Measurements from ENCODE around the gene INPP4B.
"Not testable (repeated sequence)": the region's sequence is repeated elsewhere in the genome, so short reads cannot be mapped to it uniquely, and the experiment has no call there.

The INPP4B gene

DNA sequence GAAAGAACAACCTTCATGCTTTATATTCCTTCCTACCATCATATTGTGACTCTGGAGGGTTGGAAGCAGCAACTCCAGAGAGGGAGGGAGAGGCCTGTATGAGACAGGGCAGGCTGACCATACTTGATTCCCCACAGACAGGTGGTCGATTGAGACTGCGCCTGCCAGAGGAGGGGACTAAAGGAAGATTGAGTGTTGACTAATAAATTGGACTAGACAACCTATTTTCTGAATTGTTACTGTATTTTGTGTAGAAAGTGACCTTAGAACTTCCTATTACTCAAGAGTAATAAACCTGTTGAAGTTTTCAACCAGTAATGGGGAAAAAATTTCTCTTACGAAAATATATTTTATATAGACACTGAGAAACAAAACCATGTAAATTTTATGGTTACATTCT lies 301.5 kb downstream of the INPP4B start:
- no peak for DNase-seq (ENCODE audit: low spot score)

DNA sequence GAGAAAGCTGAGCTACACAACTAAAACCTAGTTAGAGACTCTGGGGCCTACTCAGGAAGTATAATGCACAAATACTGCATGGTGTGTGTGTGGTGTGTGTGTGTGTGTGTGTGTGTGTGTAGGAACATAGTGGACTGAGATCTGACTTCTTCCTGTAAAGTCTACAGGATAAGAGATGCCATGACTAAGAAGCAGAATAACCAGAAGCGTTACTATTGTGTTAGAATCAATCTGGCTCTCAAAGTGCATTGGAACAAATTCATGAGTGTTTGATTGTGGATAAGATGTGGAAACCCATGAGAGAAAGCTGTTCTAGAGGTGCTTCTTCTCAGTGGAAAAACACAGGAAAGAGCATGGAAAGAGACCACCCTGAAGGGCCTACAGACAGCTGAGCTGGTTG lies 302.1 kb downstream of the INPP4B start:
- no peak for DNase-seq (ENCODE audit: low spot score)

DNA sequence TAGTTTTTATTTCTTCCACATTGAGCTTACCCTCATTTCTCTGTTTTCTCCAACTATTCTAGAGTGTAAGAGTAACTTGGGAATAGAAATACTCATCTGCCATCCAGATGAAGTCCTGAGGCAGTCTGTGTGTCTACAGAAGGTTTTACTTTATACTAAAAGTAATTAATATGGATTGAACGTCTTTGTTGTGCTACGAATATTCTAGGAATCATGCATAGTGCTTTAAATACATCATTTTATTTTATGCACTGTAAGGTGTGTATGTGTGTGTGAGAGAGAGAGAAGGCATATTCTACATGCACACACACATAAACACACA lies 305.7 kb downstream of the INPP4B start:
- no peak for DNase-seq (ENCODE audit: low spot score)

DNA sequence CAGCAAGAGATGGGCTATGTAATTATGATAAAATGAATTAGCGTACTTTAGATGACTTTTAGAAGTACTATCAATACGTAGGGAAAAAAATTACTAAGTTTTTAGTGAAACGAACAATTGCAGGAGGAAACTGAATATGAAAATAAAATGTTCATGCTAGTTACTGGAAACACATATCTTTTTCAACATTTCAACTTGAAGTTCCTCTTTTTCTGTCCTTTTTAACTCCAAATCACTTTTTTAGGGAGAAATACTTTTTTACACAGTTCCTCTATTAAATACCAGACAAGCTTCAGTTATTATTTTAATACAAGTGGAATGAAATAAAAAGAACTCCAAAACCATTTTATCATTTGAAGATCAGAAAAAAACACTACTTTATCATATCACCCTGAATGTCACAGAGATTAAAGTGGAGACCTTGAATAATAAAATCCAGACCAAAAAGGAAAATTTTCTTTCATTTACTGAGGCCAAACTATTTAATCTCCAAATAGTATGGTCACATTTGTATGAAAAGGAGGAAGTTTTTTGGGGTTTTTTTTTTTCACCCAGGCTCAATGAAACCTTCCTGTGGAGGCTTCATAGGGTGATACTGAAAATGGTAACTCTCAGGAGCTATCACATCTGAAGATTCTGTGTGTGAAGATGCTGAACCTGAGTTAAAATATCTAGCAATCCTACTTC lies 306.2 kb downstream of the INPP4B start:
- no peak for DNase-seq (ENCODE audit: low spot score)

DNA sequence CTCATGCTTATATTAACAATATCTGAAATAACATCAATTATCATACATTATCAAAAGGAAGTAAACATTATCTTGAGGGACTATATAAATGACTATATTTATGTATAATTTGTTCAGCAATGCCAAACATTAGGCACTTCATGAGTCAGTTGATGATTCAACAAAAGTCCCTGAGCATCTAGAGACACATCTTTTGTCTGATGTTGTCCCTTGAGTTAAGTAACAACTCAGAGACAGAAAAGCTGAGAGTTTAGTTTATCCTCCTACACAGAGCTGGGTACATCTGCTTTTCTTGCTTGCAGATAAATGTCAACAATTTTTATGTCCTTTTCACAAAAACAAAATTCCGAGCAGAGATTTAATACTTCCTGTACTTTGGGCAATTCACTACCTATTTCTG lies 311.1 kb downstream of the INPP4B start:
- DNase-seq (ENCODE audit: low spot score): peak; percentile 52

DNA sequence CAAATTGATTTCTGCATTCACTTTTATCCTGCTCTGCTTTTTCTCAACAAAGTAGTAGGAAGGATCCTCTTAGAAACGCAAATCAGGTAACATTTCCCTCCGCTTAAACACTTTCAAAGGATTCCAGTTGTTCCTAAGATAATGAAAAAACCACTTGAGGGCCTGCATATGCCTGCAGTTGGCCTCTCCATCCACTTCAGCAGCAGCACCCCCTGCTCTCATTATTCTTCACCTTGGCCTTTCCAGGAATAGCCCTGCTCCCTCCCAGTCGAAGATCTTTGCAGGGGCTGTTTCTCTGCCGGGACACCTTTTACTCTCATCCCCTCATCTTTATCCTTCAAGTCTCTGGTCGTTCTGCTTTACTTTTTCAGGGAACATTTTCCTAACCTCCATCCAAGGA lies 314.0 kb downstream of the INPP4B start:
- DNase-seq (ENCODE audit: low spot score): no peak

DNA sequence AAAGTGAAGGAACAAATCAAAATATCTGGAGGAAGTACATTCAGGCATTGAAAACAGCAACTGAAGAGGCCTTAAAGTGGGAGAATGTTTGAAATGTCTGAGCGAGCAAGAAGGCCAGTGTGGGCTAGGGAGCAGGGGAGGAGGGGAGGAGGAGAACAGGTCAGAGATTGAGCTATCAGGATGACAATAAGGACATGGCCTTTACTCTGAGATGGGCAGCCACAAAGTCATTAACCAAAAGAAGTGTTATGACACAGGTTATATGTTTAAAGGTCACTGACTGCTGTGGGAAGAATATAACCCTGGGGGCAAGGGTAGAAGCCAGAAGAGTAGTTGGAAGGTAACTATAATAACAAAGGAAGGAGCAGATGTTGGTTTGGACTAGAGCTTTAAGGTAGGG lies 315.4 kb downstream of the INPP4B start:
- DNase-seq (ENCODE audit: low spot score): no peak

DNA sequence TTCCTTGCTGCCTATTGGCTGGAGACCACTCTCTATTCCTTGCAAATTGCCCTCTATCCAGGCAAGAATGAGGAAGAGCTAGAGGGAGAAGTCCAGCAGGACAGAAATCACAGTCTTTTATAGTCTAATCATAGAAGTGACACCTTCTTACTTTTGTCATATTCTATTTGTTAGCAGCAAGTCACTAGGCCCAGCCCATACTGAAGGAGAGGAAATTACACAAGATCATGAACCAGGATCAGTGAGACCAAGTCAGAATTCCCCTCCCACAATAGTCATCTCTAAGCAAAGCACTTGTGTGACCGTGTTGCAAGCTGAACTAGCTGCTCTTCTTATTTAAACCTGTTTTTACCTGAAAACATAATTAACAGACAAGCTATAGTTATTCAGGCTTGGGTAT lies 317.7 kb downstream of the INPP4B start:
- DNase-seq (ENCODE audit: low spot score): no peak

DNA sequence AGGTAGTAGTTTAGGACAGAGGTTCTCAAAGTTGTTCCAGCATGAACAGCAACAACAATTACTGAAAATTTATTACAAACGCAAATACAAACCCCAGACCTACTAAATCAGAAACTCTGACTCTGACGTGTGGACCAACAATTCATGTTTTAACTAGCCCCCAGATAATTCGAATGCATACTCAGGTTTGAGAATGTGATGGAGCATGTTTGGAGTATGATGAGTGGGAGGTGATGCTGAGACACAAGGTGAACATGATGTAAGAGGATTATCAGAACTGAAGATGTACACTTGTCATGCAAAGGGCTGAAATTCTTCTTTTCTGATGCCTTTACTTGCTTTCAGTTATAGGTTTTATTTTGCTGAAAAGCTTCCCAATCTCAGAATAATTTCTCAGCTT lies 323.0 kb downstream of the INPP4B start:
- no peak for DNase-seq (ENCODE audit: low spot score)

DNA sequence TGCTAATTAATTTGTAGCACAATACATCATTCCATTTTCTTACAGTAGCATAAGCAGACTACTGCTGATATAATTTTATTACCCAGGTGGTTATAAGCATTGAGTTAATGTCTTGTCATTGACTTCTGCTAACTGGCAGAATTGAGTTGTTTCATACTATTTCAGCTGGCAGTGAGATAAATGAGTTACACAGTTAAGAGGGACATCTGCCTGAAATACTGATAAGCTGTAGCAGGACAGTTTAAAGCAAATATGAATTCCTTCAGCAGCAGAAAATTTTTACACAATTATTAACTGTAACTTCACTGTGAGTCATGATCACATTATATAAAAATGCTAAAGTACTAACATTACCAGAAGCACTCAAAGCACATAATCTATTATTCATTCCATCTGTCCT lies 326.8 kb downstream of the INPP4B start:
- DNase-seq (ENCODE audit: low spot score): no peak

DNA sequence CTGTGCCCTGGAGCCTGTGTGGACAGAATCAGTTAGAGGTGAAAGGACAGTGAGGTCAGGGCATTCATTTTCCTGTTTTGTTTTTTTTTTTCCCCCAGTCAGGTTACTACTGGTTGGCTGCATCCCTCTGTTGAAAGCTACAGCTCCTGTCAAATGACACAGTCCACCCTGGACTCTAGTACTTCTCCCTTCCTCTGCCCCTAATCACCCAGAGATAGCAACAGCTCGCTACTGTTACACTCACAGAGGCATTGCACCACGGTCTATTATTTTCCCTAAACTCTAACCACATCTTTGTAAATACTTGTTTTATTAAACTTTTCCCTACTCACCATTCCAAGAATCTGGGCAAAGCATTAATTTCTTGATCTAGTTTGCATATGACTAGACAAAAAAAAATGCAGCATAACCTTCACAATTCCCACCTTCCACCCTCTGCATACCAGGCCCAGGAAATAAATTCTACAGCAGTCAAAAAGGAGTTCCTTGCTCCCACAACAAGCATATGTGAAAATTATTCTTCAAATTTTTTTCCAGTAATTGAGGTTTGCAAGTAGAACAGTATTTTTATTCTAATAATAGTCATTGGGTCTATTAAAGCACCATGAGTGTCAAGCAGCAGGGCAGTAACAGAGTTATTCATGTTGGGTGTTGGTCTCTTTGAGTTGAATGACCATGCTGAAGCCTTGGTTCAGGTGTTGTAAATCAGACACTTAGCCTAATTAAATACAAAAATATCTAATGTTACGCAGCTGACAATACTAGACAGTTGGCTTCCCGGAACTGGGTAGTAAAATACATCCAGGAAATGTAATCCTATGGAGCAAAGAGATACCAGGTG lies 329.2 kb downstream of the INPP4B start:
- DNase-seq (ENCODE audit: low spot score): peak; percentile 62

DNA sequence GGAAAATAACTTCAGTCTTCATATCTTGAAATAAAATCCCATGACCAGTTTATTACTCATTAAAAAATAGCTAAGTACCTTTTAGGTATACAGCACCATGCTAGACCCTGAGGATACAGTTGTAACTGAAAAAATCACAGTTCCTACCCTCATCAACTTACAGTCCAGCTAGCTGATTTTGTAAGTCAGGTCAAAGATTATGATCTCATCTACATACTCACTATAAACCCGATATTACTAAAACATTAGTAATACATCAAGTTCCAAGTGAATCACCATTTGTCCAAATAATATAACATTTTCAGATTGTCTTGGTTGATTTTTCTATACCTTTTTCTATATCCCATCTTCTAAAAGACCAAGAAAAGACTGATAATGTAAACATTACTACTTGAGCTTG lies 333.9 kb downstream of the INPP4B start:
- no peak for DNase-seq (ENCODE audit: low spot score)

DNA sequence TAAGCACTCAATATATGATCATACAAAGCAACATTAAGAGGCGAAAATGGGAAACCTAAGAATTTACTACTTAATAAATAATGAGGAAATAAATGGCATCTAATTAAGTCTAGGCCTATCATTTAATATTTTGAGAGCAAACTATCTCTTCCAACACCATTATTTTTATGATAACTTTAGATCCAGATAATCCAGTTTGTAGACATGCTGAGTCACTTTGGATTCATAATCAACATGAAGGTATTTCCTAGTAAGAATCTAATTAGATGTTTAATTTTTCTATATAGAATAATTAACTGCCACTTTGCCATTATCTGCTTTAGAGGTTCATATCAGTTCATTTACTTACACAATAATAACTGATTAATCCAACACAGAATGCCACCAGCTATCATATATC lies 336.2 kb downstream of the INPP4B start:
- no peak for DNase-seq (ENCODE audit: low spot score)

DNA sequence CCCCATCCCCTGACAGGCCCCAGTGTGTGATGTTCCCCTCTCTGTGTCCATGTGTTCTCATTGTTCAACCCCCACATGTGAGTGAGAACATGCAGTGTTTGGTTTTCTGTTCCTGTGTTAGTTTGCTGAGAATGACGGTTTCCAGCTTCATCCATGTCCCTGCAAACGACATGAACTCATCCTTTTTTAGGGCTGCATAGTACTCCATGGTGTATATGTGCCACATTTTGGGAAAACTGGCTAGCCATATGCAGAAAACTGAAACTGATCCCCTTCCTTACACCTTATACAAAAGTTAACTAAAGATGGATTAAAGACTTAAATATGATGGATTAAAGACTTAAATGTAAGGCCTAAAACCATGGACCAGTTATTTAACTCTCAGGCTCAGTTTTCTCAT lies 336.7 kb downstream of the INPP4B start:
- not testable (repeated sequence) for DNase-seq (ENCODE audit: low spot score)

DNA sequence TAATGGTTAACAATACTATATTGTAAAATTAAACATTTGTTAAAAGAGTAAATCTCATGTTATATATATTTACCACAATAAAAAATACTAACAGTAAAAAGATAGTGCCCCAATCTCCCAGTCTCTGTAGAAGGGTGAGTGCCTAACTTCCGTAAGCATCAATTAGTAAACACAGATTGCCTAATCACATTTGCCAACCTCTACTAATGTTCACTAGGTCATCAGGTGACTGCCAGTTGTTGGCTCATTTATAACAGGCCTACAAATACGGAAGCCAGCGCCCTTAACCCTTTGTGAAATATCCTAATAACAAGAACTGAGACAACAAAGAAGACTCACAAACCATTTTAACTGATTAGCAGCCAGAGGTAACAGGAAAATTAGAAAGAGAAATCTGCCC lies 345.1 kb downstream of the INPP4B start:
- no peak for DNase-seq (ENCODE audit: low spot score)

DNA sequence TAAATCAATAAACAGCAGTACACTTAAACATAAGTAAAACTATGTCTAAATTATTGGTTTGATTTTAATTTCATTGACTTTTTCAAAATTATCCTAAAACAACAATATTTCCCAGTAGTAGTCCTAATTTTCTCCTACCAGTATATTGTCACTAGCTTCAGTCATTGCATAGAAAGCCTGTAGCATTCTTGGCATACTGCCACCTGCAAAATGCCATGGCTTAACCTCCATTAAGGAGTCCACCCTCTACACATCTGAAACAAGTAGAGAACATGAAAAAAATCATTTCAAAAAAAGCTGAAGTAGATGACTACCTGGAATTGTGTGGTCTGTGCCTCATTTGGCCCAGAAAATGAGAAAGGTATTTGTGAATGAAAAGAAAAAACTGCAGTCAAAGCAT lies 348.5 kb downstream of the INPP4B start:
- no peak for DNase-seq (ENCODE audit: low spot score)

DNA sequence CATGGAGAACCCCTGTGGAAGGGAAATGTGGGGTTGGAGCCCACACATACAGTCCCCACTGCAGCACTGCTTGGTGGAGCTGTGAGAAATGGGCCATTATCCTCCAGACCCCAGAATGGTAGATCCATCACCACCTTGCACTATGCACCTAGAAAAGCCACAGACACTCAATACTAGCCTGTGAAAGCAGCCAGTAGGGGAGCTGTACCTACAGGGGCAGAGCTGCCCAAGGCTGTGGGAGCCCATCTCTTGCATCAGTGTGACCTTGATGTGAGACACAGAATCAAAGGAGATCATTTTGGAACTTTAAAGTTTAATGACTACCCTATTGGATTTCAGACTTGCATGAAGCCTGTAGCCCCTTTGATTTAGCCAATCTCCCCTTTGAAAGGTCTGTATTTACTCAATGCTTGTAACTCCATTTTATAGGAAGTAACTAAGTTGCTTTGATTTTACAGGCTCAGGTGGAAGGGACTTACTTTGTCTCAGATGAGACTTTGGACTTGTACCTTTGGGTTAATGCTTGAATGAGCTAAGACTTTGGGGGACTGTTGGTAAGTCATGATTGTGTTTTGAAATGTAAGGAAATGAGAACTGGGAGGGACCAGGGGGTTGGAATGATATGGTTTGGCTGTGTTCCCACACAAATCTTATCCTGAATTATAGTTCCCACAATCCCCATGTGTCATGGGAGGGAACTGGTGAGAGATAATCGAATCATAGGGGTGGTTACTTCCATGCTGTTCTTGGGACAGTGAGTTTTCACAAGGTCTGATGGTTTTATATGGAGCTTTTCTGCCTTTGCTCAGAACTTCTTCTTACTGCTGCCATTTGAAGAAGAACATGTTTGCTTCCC lies 352.6 kb downstream of the INPP4B start:
- no peak for DNase-seq (ENCODE audit: low spot score)

DNA sequence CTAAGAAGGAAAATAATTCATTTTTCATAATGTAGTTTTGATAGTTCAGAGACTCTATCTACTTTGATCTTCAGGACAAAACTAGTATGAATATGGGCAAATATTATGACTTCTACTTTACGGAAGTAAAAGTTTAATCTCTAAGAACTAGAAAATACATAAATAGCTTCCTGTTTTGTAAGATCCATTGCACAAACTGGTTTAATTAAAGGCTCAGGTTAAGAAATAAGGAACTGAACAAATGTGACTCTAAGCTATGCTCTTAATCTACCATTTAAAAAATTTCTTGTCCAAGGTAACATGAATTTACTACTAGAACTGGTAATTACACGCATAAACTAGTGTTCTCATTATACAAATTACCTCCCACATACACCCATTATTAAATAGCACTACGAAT lies 360.6 kb downstream of the INPP4B start:
- DNase-seq (ENCODE audit: low spot score): no peak

DNA sequence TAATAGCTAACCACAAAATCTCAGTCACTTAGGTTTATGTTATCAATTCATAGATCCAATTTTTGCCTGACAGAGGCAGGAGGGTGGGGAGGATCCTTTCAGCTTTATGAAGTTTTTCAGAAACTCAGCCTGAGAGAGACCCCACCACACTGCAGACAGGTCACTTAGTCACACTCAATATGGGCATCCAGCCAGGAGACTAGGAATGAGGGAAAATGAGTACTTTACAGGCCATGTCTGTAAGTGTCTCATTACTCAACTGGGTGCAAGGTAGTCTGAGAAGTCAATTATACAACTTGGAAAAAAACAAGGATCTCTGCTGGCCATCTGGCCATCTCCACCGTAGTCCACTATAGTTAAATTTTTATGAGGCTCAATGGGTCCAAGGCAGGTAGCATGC lies 365.9 kb downstream of the INPP4B start:
- DNase-seq (ENCODE audit: low spot score): peak; percentile 64

DNA sequence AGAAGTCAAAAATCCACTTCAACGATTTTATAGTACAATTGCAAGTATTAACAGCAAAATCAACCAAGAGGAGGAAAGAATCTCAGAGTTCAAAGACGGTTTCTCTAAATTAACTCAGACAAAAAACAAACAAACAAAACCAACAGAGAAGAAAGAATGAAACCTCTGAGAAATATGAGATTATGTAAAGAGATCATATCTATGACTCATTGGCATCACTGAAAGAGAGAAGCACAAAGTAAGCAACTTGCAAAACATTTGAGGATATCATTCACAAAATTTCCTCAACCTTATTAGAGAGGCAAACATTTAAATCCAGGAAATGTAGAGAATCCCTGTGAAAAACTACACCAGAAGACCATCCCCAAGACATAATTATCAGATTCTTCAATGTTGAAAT lies 370.4 kb downstream of the INPP4B start:
- DNase-seq (ENCODE audit: low spot score): no peak

DNA sequence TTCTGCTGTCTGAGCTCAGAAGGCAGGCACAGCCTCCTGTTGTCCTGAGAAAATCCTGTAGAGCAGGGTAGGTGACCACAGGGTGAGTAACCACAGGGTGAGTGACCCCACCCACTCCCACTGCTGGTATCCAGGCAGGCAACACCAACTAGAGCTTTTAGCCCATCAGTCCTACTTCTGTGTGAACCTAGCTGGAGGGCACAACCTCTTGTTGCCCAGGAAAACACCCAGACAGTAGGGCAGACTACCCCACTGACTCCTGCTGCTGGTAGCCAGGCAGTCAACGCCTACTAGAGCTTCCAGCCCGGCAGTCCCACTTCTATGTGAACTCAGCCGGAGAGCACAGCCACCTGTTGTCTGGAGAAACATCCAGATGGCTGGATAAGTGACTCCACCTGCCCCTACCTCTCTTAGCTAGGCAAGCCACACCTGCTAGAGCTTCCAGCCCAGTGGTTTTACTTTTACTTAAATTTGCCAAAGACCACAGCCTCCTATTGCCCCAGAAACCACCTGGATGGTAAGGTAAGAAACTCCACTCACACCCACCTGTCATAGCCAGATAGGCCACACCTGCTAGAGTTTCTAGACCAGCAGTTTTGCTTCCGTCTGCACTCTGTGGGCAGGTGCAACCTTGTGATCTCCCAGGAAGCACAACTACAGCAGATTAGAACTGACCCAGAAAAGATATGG lies 371.6 kb downstream of the INPP4B start:
- peak; percentile 90 for DNase-seq (ENCODE audit: low spot score)

DNA sequence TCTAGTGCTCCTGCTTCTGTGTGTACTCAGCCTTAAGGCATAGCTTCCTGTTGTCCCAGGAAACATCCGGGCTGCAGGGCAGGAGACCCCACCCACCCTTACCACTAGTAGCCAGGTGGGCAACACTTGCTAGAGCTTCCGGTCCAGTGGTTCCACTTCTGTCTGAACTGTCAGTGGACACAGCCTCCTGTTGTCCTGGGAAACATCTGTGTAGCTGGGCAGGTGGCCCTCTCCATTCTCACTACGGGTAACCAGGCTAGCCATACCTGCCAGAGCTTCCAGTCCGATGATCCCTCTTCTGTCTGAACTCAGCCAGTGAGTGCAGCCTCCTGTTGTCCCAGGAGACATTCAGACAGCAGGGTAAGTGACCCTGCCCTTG lies 372.2 kb downstream of the INPP4B start:
- no peak for DNase-seq (ENCODE audit: low spot score)
